HEK293 (cell line): ENCODE results near the gene CDH23.

Experiments used
- CTCF ChIP-seq: fragments of 450-650 bp; formaldehyde crosslinking; IDR thresholded peaks from 2 replicates; pipeline ENCODE4 v1.5.1; 2016; ENCODE audit warnings: missing biosample characterization, missing genetic modification characterization
- ZNF10 ChIP-seq: fragments of 450-650 bp; formaldehyde crosslinking; IDR thresholded peaks from 2 replicates; pipeline ENCODE4 v1.5.1; 2017; ENCODE audit warnings: missing biosample characterization, missing genetic modification characterization
- ZNF362 ChIP-seq: fragments of 450-650 bp; formaldehyde crosslinking; IDR thresholded peaks from 2 replicates; pipeline ENCODE4 v1.5.1; 2016; ENCODE audit warnings: missing biosample characterization, missing genetic modification characterization

GRCh38 chr10:71648254-71648932 lies 251.7 kb downstream of the CDH23 start:
- TF ChIP-seq ZNF362 (tag by site-specific recombination) (no peak), CTCF (tag by site-specific recombination) (no peak), ZNF10 (no peak)
